HEK293T (cell line): ENCODE results near the gene FOLR3.

Source experiments
- ARNT ChIP-seq: fragments of 450-650 bp; IDR thresholded peaks from 2 replicates; pipeline ENCODE4 v1.6.1; 2017; ENCODE audit warnings: mild to moderate bottlenecking
- BHLHE40 ChIP-seq: fragments of 450-650 bp; IDR thresholded peaks from 2 replicates; pipeline ENCODE4 v1.6.1; 2016; ENCODE audit warnings: mild to moderate bottlenecking, moderate library complexity, borderline replicate concordance
- CTBP1 ChIP-seq: fragments of 450-650 bp; IDR thresholded peaks from 2 replicates; pipeline ENCODE4 v1.6.1; 2016; ENCODE audit warnings: borderline replicate concordance
- FOXA1 ChIP-seq: fragments of 450-650 bp; IDR thresholded peaks from 2 replicates; pipeline ENCODE4 v1.6.1; 2016; ENCODE audit warnings: mild to moderate bottlenecking
- FOXM1 ChIP-seq: fragments of 450-650 bp; IDR thresholded peaks from 2 replicates; pipeline ENCODE4 v1.6.1; 2017; ENCODE audit warnings: mild to moderate bottlenecking, borderline replicate concordance
- SUZ12 ChIP-seq: fragments of 450-650 bp; IDR thresholded peaks from 2 replicates; pipeline ENCODE4 v1.6.1; 2016; ENCODE audit warnings: mild to moderate bottlenecking
- TARDBP ChIP-seq: fragments of 450-650 bp; IDR thresholded peaks from 2 replicates; pipeline ENCODE4 v1.6.1; 2016
- ZNF384 ChIP-seq: fragments of 450-650 bp; IDR thresholded peaks from 2 replicates; pipeline ENCODE4 v1.6.1; 2016
- TF ChIP-seq, protein P1 (sequence below): fragments of 450-650 bp; IDR thresholded peaks from 2 replicates; pipeline ENCODE4 v1.6.1; 2016

DNA sequence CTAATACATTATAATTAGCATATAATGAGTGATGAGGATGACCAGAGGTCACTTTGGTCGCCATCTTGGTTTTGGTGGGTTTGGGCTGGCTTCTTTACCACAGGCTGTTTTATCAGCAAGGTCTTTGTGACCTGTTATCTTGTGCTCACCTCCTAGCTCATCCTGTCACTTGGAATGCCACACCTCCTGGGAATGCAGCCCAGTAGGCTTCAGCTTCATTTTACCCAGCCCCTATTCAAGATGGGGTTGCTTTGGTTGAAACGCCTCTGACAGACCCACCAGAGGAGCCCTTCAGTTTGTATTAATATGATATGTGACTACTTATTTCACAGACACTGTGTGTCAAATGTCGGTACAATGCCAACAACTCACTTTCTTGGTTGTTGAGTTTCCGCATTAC lies 20.2 kb downstream of the FOLR3 start:
- TF ChIP-seq FOXA1, result no peak
- no peak for TF ChIP-seq ARNT
- no peak for TF ChIP-seq SUZ12
- TF ChIP-seq, protein P1, sequence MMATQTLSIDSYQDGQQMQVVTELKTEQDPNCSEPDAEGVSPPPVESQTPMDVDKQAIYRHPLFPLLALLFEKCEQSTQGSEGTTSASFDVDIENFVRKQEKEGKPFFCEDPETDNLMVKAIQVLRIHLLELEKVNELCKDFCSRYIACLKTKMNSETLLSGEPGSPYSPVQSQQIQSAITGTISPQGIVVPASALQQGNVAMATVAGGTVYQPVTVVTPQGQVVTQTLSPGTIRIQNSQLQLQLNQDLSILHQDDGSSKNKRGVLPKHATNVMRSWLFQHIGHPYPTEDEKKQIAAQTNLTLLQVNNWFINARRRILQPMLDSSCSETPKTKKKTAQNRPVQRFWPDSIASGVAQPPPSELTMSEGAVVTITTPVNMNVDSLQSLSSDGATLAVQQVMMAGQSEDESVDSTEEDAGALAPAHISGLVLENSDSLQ, result no peak
- no peak for TF ChIP-seq ZNF384
- TF ChIP-seq BHLHE40, result no peak
- TF ChIP-seq FOXM1, result no peak
- no peak for TF ChIP-seq TARDBP
- TF ChIP-seq CTBP1, result no peak
